HG02970 (cell line): Measurements from ENCODE around the gene LIMK1.
"Not testable (repeated sequence)": the region's sequence is repeated elsewhere in the genome, so short reads cannot be mapped to it uniquely, and the experiment has no call there.

Experiments used
- ATAC-seq: cut with Tn5 transposase; IDR thresholded peaks from one replicate; pipeline ENCODE4 v1.9.1; 2021; ENCODE audit warnings: mild to moderate bottlenecking, moderate library complexity, moderate number of reproducible peaks; ENCODE audit not compliant: unreplicated experiment, low FRiP score

The LIMK1 gene

GRCh38 chr7:74167324-74167723 is 83.7 kb downstream of the LIMK1 start:
- ATAC-seq: not testable (repeated sequence)
